Measurements from ENCODE around the gene WDR1.

The WDR1 gene

GRCh38 chr4:10079256-10079655, 37.3 kb downstream of the WDR1 start:
- no peaks in the 10 kb centered on the region for H3K27me3 ChIP-seq (ENCODE audit: control insufficient read depth in 1 of 2, insufficient read depth in 2 of 2, low read length in 2 of 2)
- H3K27ac ChIP-seq (ENCODE audit: low read depth, low read length), result peak overlapping the region; percentile 7
- H3K36me3 ChIP-seq (ENCODE audit: insufficient read depth, low read length), result peaks cover 98% of the 10 kb centered on the region
- H3K9me3 ChIP-seq (ENCODE audit: low read length), result no peaks in the 10 kb centered on the region
- no peak overlapping the region for H3K4me3 ChIP-seq (ENCODE audit: low read depth in 1 of 2, low read length in 2 of 2)
- no peak overlapping the region for H3K9ac ChIP-seq (ENCODE audit: low read length)
- H3K4me1 ChIP-seq (ENCODE audit: insufficient read depth, low read length), result no peaks in the 10 kb centered on the region

- H3K36me3 ChIP-seq (ENCODE audit: insufficient read depth, low read length), result peaks cover 98% of the 10 kb centered on the region
- H3K9ac ChIP-seq (ENCODE audit: low read length), result no peak overlapping the region
- H3K4me1 ChIP-seq (ENCODE audit: insufficient read depth, low read length), result no peaks in the 10 kb centered on the region
- peak overlapping the region; percentile 7 for H3K27ac ChIP-seq (ENCODE audit: low read depth, low read length)
- no peak overlapping the region for H3K4me3 ChIP-seq (ENCODE audit: low read depth in 1 of 2, low read length in 2 of 2)
- H3K27me3 ChIP-seq (ENCODE audit: control insufficient read depth in 1 of 2, insufficient read depth in 2 of 2, low read length in 2 of 2), result no peaks in the 10 kb centered on the region
- H3K9me3 ChIP-seq (ENCODE audit: low read length), result no peaks in the 10 kb centered on the region
Measured at GRCh38 chr4:10078481-10079233, 37.9 kb downstream of the WDR1 start.

- Histone ChIP-seq H3K4me3 (ENCODE audit: low read depth in 1 of 2, low read length in 2 of 2) (no peak overlapping the region), H3K9me3 (ENCODE audit: low read length) (no peaks in the 10 kb centered on the region), H3K4me1 (ENCODE audit: insufficient read depth, low read length) (no peaks in the 10 kb centered on the region), H3K27ac (ENCODE audit: low read depth, low read length) (no peak overlapping the region), H3K9ac (ENCODE audit: low read length) (no peak overlapping the region), H3K36me3 (ENCODE audit: insufficient read depth, low read length) (peaks cover 92% of the 10 kb centered on the region), H3K27me3 (ENCODE audit: control insufficient read depth in 1 of 2, insufficient read depth in 2 of 2, low read length in 2 of 2) (no peaks in the 10 kb centered on the region)
Measured at GRCh38 chr4:10077483-10078335, 38.9 kb downstream of the WDR1 start.

GRCh38 chr4:10077076-10077475, 39.5 kb downstream of the WDR1 start:
- H3K9ac ChIP-seq (ENCODE audit: low read length), result no peak overlapping the region
- no peaks in the 10 kb centered on the region for H3K4me1 ChIP-seq (ENCODE audit: insufficient read depth, low read length)
- no peak overlapping the region for H3K4me3 ChIP-seq (ENCODE audit: low read depth in 1 of 2, low read length in 2 of 2)
- H3K36me3 ChIP-seq (ENCODE audit: insufficient read depth, low read length), result peaks cover 85% of the 10 kb centered on the region
- H3K9me3 ChIP-seq (ENCODE audit: low read length), result no peaks in the 10 kb centered on the region
- no peak overlapping the region for H3K27ac ChIP-seq (ENCODE audit: low read depth, low read length)
- H3K27me3 ChIP-seq (ENCODE audit: control insufficient read depth in 1 of 2, insufficient read depth in 2 of 2, low read length in 2 of 2), result no peaks in the 10 kb centered on the region

- H3K27ac ChIP-seq (ENCODE audit: low read depth, low read length), result no peak overlapping the region
- no peak overlapping the region for H3K4me3 ChIP-seq (ENCODE audit: low read depth in 1 of 2, low read length in 2 of 2)
- no peaks in the 10 kb centered on the region for H3K4me1 ChIP-seq (ENCODE audit: insufficient read depth, low read length)
- H3K9me3 ChIP-seq (ENCODE audit: low read length), result no peaks in the 10 kb centered on the region
- no peaks in the 10 kb centered on the region for H3K27me3 ChIP-seq (ENCODE audit: control insufficient read depth in 1 of 2, insufficient read depth in 2 of 2, low read length in 2 of 2)
- H3K36me3 ChIP-seq (ENCODE audit: insufficient read depth, low read length), result peaks cover 76% of the 10 kb centered on the region
- no peak overlapping the region for H3K9ac ChIP-seq (ENCODE audit: low read length)
Measured at GRCh38 chr4:10075953-10076391, 40.6 kb downstream of the WDR1 start.

GRCh38 chr4:10075158-10075863, 41.3 kb downstream of the WDR1 start:
- H3K9ac ChIP-seq (ENCODE audit: low read length), result no peak overlapping the region
- no peaks in the 10 kb centered on the region for H3K9me3 ChIP-seq (ENCODE audit: low read length)
- H3K36me3 ChIP-seq (ENCODE audit: insufficient read depth, low read length), result peaks cover 70% of the 10 kb centered on the region
- no peak overlapping the region for H3K4me3 ChIP-seq (ENCODE audit: low read depth in 1 of 2, low read length in 2 of 2)
- no peaks in the 10 kb centered on the region for H3K27me3 ChIP-seq (ENCODE audit: control insufficient read depth in 1 of 2, insufficient read depth in 2 of 2, low read length in 2 of 2)
- H3K27ac ChIP-seq (ENCODE audit: low read depth, low read length), result no peak overlapping the region
- H3K4me1 ChIP-seq (ENCODE audit: insufficient read depth, low read length), result no peaks in the 10 kb centered on the region

- H3K9me3 ChIP-seq (ENCODE audit: low read length), result no peaks in the 10 kb centered on the region
- no peak overlapping the region for H3K27ac ChIP-seq (ENCODE audit: low read depth, low read length)
- no peak overlapping the region for H3K9ac ChIP-seq (ENCODE audit: low read length)
- H3K4me1 ChIP-seq (ENCODE audit: insufficient read depth, low read length), result no peaks in the 10 kb centered on the region
- H3K36me3 ChIP-seq (ENCODE audit: insufficient read depth, low read length), result peaks cover 64% of the 10 kb centered on the region
- H3K4me3 ChIP-seq (ENCODE audit: low read depth in 1 of 2, low read length in 2 of 2), result no peak overlapping the region
- no peaks in the 10 kb centered on the region for H3K27me3 ChIP-seq (ENCODE audit: control insufficient read depth in 1 of 2, insufficient read depth in 2 of 2, low read length in 2 of 2)
Measured at GRCh38 chr4:10074767-10075105, 41.9 kb downstream of the WDR1 start.

GRCh38 chr4:10074076-10074766, 42.4 kb downstream of the WDR1 start:
- Histone ChIP-seq H3K27me3 (ENCODE audit: control insufficient read depth in 1 of 2, insufficient read depth in 2 of 2, low read length in 2 of 2) (no peaks in the 10 kb centered on the region), H3K9ac (ENCODE audit: low read length) (no peak overlapping the region), H3K36me3 (ENCODE audit: insufficient read depth, low read length) (peaks cover 63% of the 10 kb centered on the region), H3K27ac (ENCODE audit: low read depth, low read length) (no peak overlapping the region), H3K4me1 (ENCODE audit: insufficient read depth, low read length) (no peaks in the 10 kb centered on the region), H3K4me3 (ENCODE audit: low read depth in 1 of 2, low read length in 2 of 2) (no peak overlapping the region), H3K9me3 (ENCODE audit: low read length) (no peaks in the 10 kb centered on the region)

GRCh38 chr4:10072420-10073017, 44.1 kb downstream of the WDR1 start:
- no peaks in the 10 kb centered on the region for H3K4me1 ChIP-seq (ENCODE audit: insufficient read depth, low read length)
- H3K27me3 ChIP-seq (ENCODE audit: control insufficient read depth in 1 of 2, insufficient read depth in 2 of 2, low read length in 2 of 2), result no peaks in the 10 kb centered on the region
- no peak overlapping the region for H3K9ac ChIP-seq (ENCODE audit: low read length)
- H3K9me3 ChIP-seq (ENCODE audit: low read length), result no peaks in the 10 kb centered on the region
- no peak overlapping the region for H3K4me3 ChIP-seq (ENCODE audit: low read depth in 1 of 2, low read length in 2 of 2)
- no peak overlapping the region for H3K27ac ChIP-seq (ENCODE audit: low read depth, low read length)
- peaks cover 53% of the 10 kb centered on the region for H3K36me3 ChIP-seq (ENCODE audit: insufficient read depth, low read length)

- peaks cover 1% of the 10 kb centered on the region for H3K4me1 ChIP-seq (ENCODE audit: insufficient read depth, low read length)
- H3K4me3 ChIP-seq (ENCODE audit: low read depth in 1 of 2, low read length in 2 of 2), result no peak overlapping the region
- peaks cover 26% of the 10 kb centered on the region for H3K36me3 ChIP-seq (ENCODE audit: insufficient read depth, low read length)
- no peak overlapping the region for H3K9ac ChIP-seq (ENCODE audit: low read length)
- no peaks in the 10 kb centered on the region for H3K9me3 ChIP-seq (ENCODE audit: low read length)
- H3K27ac ChIP-seq (ENCODE audit: low read depth, low read length), result no peak overlapping the region
- H3K27me3 ChIP-seq (ENCODE audit: control insufficient read depth in 1 of 2, insufficient read depth in 2 of 2, low read length in 2 of 2), result no peaks in the 10 kb centered on the region
Measured at GRCh38 chr4:10069075-10069642, 47.4 kb downstream of the WDR1 start.

Measured in muscle layer of colon (tissue), 2 donors.